HepG2 (cell line): ENCODE measurements around the gene FBXO2. TPM values are rescaled to one million over a fixed set of nuclear protein-coding genes. Genes with fewer than 3 reads are reported as not detected.
A peak's percentile ranks its signal among the peaks of the same experiment; 100 is the strongest.

Experiments used
- CTCF ChIP-seq: sonication (generic); formaldehyde crosslinking; IDR thresholded peaks from 2 replicates; pipeline ENCODE4 v1.5.0; 2020; ENCODE audit warnings: mild to moderate bottlenecking, missing genetic modification reagents, moderate library complexity
- ZNF512 ChIP-seq: sonication (generic); formaldehyde crosslinking; IDR thresholded peaks from 2 replicates; pipeline ENCODE4 v1.4.0; 2020; ENCODE audit warnings: mild to moderate bottlenecking, missing genetic modification reagents
- ZNF749 ChIP-seq: sonication (generic); formaldehyde crosslinking; IDR thresholded peaks from 2 replicates; pipeline ENCODE4 v1.8.0; 2022; ENCODE audit warnings: mild to moderate bottlenecking, missing genetic modification reagents, moderate library complexity, borderline replicate concordance
- ZNF773 ChIP-seq: sonication (generic); formaldehyde crosslinking; IDR thresholded peaks from 2 replicates; pipeline ENCODE4 v1.4.0; 2020; ENCODE audit warnings: missing genetic modification reagents, borderline replicate concordance
- ZNF800 ChIP-seq: sonication (generic); formaldehyde crosslinking; IDR thresholded peaks from 2 replicates; pipeline ENCODE4 v1.4.0; 2020; ENCODE audit warnings: missing genetic modification reagents
- ZNF839 ChIP-seq: sonication (generic); formaldehyde crosslinking; IDR thresholded peaks from 2 replicates; pipeline ENCODE4 v1.4.0; 2020; ENCODE audit warnings: missing genetic modification reagents, mild to moderate bottlenecking, borderline replicate concordance
- polyA plus RNA-seq, 8 experiments: library from polyadenylated mRNA; depleted of rRNA in 3 of 8; stranded (reverse) in 7 of 8; unstranded in 1 of 8; fragments of >200 nt; fragmentation: Illumina TruSeq in 4 of 8; extraction: Trizol in 4 of 8; gene quantifications; 2 replicates each; pipeline versions ENCODE4 v1.2.1 to v1.2.3, GENCODE V29; 2011 to 2016; ENCODE audit warnings: low read depth in 4 of 8, missing spikeins in 1 of 8, mixed read lengths in 1 of 8; ENCODE audit not compliant: insufficient read depth in 1 of 8
- total RNA-seq, 5 experiments: library from RNA; depleted of rRNA; stranded (reverse); fragments of >200 nt; fragmentation: Illumina TruSeq; extraction: Trizol; gene quantifications; 2 replicates each; pipeline ENCODE4 v1.2.3, GENCODE V29; 2016; ENCODE audit warnings: low read depth in 1 of 5

FBXO2 gene
- total and polyA plus RNA-seq, 2 of the 13 experiments (the other 11 are each of a cell fraction or from before 2014, with no cell fraction given) = 79.3 to 112 TPM

GRCh38 chr1:11690397-11691301, 36.4 kb upstream of the FBXO2 start (continued):
- TF ChIP-seq CTCF (0 out of 2 replicates have a peak, but pooled peaks have one; percentile 31), ZNF800 (CRISPR knock-in tag) (peak; percentile 71; the same call in 1 of the 2 replicates), ZNF749 (no peak), ZNF839 (CRISPR knock-in tag) (no peak), ZNF773 (CRISPR knock-in tag) (no peak), ZNF512 (CRISPR knock-in tag) (no peak)
